Measurements from ENCODE around the gene PGBD5.

DNA sequence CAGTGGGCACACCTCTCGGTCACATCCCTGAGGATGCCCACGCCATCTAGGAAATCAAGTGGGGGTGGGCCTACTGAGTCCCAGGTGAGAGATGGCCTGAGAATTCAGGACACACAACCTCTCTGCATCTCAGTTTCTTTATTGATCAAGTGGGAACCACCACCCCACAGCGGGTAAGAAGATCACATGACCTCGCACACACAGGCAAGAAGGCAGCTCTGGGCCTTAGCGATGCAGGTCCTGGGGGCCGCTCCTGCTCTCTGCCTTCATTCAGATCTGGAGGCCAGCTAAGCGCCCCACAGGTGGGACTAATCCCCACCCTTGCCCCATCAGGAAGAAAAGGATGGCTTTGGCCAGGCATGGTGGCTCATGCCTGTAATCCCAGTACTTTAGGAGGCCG, 63.2 kb downstream of the PGBD5 start:
- TF ChIP-seq, protein P1, sequence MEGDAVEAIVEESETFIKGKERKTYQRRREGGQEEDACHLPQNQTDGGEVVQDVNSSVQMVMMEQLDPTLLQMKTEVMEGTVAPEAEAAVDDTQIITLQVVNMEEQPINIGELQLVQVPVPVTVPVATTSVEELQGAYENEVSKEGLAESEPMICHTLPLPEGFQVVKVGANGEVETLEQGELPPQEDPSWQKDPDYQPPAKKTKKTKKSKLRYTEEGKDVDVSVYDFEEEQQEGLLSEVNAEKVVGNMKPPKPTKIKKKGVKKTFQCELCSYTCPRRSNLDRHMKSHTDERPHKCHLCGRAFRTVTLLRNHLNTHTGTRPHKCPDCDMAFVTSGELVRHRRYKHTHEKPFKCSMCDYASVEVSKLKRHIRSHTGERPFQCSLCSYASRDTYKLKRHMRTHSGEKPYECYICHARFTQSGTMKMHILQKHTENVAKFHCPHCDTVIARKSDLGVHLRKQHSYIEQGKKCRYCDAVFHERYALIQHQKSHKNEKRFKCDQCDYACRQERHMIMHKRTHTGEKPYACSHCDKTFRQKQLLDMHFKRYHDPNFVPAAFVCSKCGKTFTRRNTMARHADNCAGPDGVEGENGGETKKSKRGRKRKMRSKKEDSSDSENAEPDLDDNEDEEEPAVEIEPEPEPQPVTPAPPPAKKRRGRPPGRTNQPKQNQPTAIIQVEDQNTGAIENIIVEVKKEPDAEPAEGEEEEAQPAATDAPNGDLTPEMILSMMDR (IDR thresholded peaks at IDR 0.05), result no peak
- TF ChIP-seq EP300 (IDR thresholded peaks at IDR 0.05; ENCODE audit: low read depth) (no peak), POLR2A (IDR thresholded peaks at IDR 0.05) (no peak)

Data from transverse colon (tissue), 3 donors.